NCI-H146 treated with DMSO at 0.1 percent for 48 hours (cell line): ENCODE results near the gene EIF4E1B.
"Not testable (repeated sequence)": the region's sequence is repeated elsewhere in the genome, so short reads cannot be mapped to it uniquely, and the experiment has no call there.

Experiments
- DNase-seq: peaks from one replicate; lab custom pipeline; 2025; ENCODE audit not compliant: unreplicated experiment; lab: John Stamatoyannopoulos, UW

Gene EIF4E1B

DNA sequence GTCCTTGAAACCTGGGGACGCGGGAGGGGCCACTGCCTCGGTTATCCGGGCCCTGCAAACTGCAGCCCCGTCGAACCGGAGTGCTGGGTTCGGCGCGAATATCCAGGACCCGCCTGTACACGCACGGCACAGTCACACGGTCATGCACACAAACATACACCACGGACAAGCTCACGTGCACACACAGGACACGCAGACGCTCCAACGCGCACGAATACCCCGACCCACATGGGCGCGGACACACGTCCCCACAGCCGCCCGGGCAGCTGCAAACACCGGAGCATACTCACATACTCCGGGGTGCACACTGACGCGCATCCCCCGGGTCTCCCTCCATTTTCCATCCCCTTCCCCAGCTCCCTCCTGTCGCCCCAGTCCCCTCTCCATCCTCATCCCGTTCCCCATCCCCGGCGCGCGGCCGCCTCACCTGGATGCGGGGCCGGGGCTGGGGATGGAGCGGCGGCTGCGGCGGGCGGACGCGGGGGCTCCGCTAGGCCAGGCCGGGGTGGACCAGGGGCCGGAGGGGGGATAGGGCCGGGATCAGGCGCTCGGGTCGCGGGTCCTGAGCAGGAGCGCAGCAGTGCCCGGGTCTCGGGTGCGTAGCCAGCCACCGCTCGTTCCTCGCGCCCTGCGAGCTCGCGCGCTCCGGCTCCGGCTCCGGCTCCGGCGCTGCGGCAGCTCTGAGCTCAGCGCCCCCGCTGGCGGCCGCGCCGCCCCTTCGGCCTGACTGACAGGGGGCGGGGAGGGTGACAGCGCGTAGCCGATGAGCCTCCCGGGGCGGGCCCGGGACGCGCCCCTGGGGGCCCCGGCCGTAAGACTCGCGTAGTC lies at the start of gene EIF4E1B, which contains the start of gene SNCB:
EIF4E1B (plus strand) TSS at position 823 of the 828 bp plus-strand sequence. CDS start 12,113 bp downstream, outside the sequence.
SNCB (minus strand) TSS at position 682 of the 828 bp plus-strand sequence. CDS start 880 bp downstream, outside the sequence.
- peak; percentile 28 for DNase-seq

DNA sequence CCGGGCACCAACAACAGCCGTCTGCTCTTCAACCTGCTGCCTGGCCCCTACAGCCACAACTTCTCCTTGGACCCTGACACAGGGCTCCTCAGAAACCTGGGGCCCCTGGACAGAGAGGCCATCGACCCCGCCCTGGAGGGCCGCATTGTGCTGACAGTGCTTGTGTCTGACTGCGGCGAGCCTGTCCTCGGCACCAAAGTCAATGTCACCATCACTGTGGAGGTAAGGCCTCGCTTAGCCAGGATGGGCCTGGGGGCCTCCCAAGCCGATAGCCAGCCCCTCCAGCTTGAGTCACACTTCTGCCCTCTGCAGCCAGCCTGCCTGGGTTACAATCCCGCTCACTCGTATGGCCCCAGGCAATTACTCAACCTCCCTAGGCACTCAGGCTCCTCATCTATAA lies 49.1 kb upstream of the EIF4E1B start:
- DNase-seq: no peak

DNA sequence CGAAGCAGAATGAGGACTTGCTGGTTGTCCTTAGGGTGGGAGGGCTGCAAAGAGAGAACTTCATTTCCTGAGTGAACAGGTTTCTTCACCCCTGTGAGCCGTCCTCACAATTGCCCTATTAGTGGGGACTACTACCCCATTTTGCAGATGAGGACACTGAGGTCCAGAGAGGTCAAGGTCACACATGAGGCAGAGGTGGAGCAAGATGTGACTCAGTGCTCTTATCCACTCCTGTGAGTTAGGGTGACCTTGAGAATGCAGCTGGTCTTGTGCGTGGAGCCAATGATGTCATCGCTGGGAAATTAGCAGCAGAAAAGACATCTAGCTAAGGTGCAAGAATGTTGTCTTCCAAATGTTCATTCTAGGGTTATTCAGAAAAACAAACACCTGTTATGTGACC lies 47.4 kb upstream of the EIF4E1B start:
- no peak for DNase-seq

DNA sequence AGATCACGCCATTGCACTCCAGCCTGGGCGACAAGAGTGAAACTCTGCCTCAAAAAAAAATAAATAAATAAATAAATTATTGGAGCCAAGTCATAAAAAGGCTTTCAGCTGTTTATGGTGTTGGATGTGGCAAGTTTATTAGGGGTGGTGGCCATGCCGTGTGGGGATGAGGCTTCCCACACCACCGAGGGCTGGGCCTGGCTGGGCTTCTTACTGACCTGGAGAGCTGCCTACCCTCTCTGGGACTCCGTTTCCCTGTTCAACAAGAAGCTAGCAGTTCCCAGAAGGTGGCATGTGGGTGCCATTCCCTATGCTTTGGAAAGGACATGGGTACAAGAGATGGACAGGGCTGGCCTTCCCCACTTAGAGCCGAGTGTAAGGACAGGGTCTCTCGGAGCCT lies 43.1 kb upstream of the EIF4E1B start:
- DNase-seq: no peak

GRCh38 chr5:176588297-176588696 lies 42.2 kb upstream of the EIF4E1B start:
- DNase-seq: no peak

GRCh38 chr5:176589039-176589769 lies 41.3 kb upstream of the EIF4E1B start:
- DNase-seq: no peak

- DNase-seq: no peak
Measured at GRCh38 chr5:176590035-176590717, 40.3 kb upstream of the EIF4E1B start.

DNA sequence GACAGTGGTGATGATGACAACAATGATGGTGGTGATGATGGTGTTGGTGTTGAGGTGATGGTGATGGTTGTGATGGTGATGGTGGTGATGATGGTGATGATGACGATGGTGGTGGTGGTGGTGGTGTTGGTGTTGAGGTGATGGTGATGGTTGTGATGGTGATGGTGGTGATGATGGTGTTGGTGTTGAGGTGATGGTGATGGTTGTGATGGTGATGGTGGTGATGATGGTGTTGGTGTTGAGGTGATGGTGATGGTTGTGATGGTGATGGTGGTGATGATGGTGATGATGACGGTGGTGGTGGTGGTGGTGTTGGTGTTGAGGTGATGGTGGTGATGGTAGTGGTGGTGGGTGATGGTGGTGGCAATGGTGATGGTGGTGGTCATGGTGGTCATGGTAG lies 38.8 kb upstream of the EIF4E1B start:
- not testable (repeated sequence) for DNase-seq

- no peak for DNase-seq
Measured at GRCh38 chr5:176592573-176592972, 37.9 kb upstream of the EIF4E1B start.

DNA sequence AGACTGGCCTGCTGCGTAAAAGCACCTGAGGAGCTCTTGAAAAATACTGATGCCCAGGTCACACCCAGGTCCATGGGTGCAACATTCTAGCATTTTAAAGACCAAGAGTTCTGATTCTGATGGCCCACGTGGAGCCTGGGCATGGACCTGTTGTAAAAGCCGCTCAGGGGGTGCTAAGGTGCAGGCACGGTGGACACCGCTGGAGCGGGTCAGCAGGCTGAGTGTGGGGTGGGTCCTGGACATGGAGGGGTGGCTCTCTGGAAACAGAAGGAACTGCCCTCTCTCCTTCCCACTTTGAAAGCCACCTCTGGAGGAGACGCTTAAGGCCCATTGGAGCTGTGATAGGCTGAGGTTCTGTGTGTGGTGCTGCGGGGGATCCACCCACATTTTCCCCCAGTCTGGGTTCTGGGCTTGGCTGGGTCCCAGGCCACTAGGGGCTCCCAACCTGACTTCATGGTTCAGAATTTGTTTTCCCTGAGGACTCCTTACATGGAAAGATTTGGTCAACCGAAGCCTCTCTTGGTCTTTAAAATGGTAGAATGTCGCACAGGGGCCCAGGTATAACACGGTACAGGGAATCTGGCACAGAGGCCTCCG lies 37.1 kb upstream of the EIF4E1B start:
- DNase-seq: no peak

DNA sequence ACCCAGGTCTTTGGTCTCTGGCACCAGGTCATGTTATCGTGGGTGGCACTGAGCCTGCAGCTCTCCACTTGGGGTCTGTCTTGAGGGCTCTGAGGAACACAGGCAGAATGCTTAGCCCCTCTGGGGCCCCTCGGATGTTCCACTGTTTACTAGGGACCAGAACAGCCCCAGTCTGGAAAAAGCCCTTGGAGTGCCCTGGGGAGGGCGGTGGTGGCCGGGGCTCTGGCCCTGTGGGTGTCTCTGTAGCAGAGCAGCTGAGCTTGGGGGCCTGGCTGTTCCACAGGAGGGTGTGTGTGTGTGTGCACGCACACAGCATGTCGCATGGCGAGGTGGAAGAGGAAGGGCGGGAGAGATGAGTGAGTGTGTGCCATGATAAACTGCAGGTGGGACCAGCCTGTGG lies 35.9 kb upstream of the EIF4E1B start:
- DNase-seq: no peak

DNA sequence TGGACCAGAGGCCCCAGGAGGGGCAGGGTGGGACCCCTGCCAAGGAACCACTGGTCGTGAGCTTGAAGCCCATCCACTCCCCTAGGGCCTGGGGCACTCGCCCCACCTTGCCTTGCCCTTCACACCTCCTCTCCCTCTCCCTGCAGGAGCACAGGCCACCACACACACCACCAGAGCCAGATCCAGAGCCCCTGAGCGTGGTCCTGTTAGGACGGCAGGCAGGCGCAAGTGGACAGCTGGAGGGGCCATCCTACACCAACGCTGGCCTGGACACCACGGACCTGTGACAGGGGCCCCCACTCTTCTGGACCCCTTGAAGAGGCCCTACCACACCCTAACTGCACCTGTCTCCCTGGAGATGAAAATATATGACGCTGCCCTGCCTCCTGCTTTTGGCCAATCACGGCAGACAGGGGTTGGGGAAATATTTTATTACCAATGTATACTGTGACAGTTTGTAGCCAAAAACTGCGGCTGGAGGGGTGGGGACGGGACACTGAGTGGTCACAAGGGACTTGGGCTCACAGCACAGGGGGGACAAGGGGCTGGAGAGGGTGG lies 35.0 kb upstream of the EIF4E1B start:
- DNase-seq: no peak

- DNase-seq: no peak
Measured at GRCh38 chr5:176596069-176596644, 34.3 kb upstream of the EIF4E1B start.

- DNase-seq: no peak
Measured at GRCh38 chr5:176596689-176597416, 33.6 kb upstream of the EIF4E1B start.

DNA sequence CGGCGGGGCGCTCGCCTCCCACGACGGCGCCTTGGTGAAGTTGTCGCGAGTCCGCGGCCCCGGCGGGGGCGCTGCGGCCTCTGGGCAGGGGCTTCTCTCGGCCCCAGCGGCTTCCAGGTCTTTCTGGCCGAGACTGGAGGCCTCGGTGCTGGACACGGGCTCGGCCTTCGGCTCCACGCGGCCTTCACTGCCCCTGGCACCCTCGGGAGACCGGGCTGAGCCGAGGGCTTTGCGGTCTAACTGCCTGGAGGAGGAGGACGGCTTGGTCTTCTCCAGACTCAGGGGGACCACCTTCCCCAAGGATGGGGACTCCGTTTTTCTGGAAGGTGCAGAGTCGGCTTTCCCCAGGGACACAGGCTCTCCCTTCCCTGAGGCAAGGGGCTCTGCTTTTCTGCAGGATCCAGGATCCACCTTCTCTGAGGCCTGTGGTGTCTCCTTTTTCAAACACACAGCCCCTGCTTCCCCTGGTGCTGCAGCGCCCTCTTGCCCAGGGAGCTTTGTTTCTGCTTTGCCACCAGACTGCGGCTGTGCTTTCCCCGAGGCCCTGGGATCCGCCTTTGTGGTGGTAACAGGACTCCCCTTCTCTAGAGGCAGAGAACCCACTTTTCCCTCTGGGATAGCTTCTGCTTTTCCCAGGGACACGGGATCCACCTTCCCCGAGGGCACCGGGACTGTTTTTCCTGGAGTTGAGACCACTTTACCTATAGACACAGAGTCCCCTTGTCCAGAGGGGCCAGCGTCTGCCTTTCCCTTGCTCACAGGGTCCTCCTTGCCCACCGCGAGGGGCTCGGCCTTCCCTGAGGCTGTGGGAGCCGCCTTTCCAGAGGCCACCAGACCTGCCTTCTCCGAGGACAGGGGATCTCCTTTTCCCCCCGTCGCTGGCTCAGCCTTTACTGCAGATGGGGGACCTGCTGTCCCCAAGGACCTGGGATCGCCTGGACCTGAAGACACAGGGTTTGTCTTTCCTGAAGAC lies 32.8 kb upstream of the EIF4E1B start:
- no peak for DNase-seq

- DNase-seq: not testable (repeated sequence)
Measured at GRCh38 chr5:176599749-176600430, 30.6 kb upstream of the EIF4E1B start.

GRCh38 chr5:176601901-176602482 lies 28.5 kb upstream of the EIF4E1B start:
- DNase-seq: no peak

GRCh38 chr5:176603091-176603490 lies 27.4 kb upstream of the EIF4E1B start:
- no peak for DNase-seq
